Esophagus squamous epithelium (tissue), 4 donors: ENCODE measurements around the gene PSMB9.

Source experiments
- POLR2A ChIP-seq, 4 donors: fragments of 450-650 bp; IDR thresholded peaks; one replicate each; pipeline ENCODE4 v1.6.1; 2017; ENCODE audit warnings: antibody characterized with exemption in 4 of 4, mild to moderate bottlenecking in 4 of 4, moderate library complexity in 3 of 4
- TF ChIP-seq, protein P1 (sequence below), 6 experiments: fragments of 450-650 bp in 4 of 6; fragments of 200-600 bp in 2 of 6; sonication (generic) in 2 of 6; IDR thresholded peaks; one replicate each; pipeline ENCODE4 v1.5.1; 2016 to 2019; ENCODE audit warnings: antibody characterized with exemption in 6 of 6, mild to moderate bottlenecking in 4 of 6, moderate library complexity in 4 of 6

DNA sequence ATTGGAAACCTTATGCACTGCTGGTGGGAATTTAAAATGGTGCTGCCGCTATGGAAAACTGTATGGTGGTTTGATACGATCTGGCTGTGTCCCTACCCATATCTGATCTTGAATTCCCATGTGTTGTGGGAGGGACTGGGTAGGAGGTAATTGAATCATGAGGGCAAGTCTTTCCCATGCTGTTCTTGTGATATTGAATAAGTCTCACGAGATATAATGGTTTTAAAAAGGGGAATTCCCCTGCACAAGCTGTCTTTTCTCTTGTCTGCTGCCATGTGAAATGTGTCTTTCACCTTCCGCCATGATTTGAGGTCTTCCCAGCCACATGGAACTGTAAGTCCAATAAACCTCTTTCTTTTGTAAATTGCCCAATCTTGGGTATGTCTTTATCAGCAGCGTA lies 20.3 kb upstream of the PSMB9 start:
- TF ChIP-seq, protein P1, sequence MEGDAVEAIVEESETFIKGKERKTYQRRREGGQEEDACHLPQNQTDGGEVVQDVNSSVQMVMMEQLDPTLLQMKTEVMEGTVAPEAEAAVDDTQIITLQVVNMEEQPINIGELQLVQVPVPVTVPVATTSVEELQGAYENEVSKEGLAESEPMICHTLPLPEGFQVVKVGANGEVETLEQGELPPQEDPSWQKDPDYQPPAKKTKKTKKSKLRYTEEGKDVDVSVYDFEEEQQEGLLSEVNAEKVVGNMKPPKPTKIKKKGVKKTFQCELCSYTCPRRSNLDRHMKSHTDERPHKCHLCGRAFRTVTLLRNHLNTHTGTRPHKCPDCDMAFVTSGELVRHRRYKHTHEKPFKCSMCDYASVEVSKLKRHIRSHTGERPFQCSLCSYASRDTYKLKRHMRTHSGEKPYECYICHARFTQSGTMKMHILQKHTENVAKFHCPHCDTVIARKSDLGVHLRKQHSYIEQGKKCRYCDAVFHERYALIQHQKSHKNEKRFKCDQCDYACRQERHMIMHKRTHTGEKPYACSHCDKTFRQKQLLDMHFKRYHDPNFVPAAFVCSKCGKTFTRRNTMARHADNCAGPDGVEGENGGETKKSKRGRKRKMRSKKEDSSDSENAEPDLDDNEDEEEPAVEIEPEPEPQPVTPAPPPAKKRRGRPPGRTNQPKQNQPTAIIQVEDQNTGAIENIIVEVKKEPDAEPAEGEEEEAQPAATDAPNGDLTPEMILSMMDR (IDR thresholded peaks at IDR 0.05): no peak
- no peak for TF ChIP-seq POLR2A (IDR thresholded peaks at IDR 0.05)
